Esophagus (tissue), 2 donors: ENCODE results near the gene NETO1. TPM values are rescaled to one million over a fixed set of nuclear protein-coding genes. Genes with fewer than 3 reads are reported as not detected.

Experiments
- H3K27ac ChIP-seq, 2 donors: one replicate each; pipeline ENCODE4 v1.5.1; 2013; ENCODE audit warnings: low read depth in 2 of 2, mild to moderate bottlenecking in 2 of 2, inconsistent platforms in 1 of 2, low read length in 1 of 2, moderate library complexity in 1 of 2
- H3K27me3 ChIP-seq, 2 donors: one replicate each; pipeline ENCODE4 v1.6.1; 2013; ENCODE audit warnings: low read length in 2 of 2, control low read depth in 1 of 2, mild to moderate bottlenecking in 1 of 2; ENCODE audit not compliant: insufficient read depth in 2 of 2, control insufficient read depth in 1 of 2
- H3K36me3 ChIP-seq, 2 donors: one replicate each; pipeline ENCODE4 v1.6.1; 2013; ENCODE audit warnings: low read length in 1 of 2; ENCODE audit not compliant: control insufficient read depth in 2 of 2, insufficient read depth in 2 of 2
- H3K4me1 ChIP-seq, 2 donors: one replicate each; pipeline ENCODE4 v1.6.1; 2013; ENCODE audit warnings: low read length in 1 of 2; ENCODE audit not compliant: control insufficient read depth in 2 of 2, insufficient read depth in 2 of 2
- H3K4me3 ChIP-seq, 2 donors: one replicate each; pipeline ENCODE4 v1.5.1; 2013; ENCODE audit warnings: low read length in 2 of 2, mild to moderate bottlenecking in 2 of 2, low read depth in 1 of 2, moderate library complexity in 1 of 2
- H3K9me3 ChIP-seq, 2 donors: one replicate each; pipeline ENCODE4 v1.6.1; 2013; ENCODE audit warnings: mild to moderate bottlenecking in 2 of 2, low read depth in 1 of 2, low read length in 1 of 2, moderate library complexity in 1 of 2; ENCODE audit not compliant: control insufficient read depth in 2 of 2, insufficient read depth in 1 of 2
- WGBS, 2 donors: extraction: QIAGEN DNeasy Blood & Tissue Kit; methylation state at CpG; one replicate each; pipeline ENCODE4 v1.1.7; 2013; 5-methylcytosine and 5-hydroxymethylcytosine counted together
- polyA plus RNA-seq, 2 donors: library from polyadenylated mRNA; stranded (reverse); fragments of 200-250 nt; gene quantifications; one replicate each; pipeline ENCODE4 v1.2.3, GENCODE V29; 2013
- donor health status: healthy with polysubstance abuse.
- donor health status: Bipolar disorder and iron deficiency.

NETO1 gene
- polyA plus RNA-seq, 2 donors = not detected

DNA sequence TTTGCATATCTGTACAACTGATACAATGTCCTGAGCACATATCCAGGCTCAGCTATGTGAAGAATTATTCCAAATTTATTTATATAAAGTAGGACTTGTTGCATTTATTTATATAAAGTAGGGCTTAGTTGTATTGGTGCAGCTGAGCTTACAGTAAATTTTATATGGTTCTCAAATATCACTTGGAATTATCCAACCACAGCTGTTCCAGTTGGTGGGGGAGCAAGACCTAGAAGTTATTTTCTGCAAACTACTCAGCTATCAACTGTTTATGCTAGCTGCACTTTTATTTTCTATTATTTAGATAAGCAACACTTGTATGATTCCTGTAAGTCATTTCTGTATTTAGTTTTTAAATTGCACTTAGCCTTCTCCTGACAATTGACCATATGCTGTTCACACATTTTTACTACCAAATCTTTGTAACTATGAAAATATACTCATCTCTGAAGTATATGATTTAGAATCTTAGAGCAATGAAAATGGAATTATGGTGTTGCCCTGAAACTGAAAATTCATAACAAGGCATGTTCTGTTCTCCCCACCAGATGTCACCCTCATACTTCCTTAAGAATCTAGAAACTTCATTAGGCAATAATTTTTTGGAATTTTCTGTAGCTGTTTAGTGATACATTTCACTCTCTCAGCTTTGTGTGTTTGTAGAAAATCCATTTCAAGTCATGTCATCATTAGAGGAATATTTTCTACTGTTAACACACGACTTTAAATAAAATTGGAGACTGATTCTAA lies 166.7 kb downstream of the NETO1 start:
- 5 to 12% methylated on average over 1 of the region's 1 CpG for WGBS, 2 donors
- Histone ChIP-seq H3K4me3 (no peak overlapping the region), H3K27ac (no peak overlapping the region)

DNA sequence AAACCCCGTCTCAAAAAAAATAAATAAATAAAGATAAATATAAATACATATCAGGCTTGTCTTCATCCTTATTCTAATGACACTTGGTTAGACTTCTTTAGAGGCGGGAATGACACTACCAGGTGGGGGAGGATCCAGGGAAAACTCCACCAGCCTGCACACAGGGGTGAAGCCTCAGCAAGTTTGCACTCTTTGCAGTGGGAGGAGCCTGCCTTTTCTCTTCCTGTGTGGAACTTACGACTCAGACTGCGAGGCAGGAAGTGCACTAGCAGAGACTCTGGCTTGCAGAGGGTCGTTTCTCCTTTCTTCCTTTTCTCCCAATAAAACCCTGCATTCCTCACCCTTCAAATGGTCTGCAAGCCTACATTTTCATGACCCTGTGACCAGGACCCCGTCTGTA lies 170.1 kb downstream of the NETO1 start:
- Histone ChIP-seq H3K36me3 (no peaks in the 10 kb centered on the region), H3K27ac (no peak overlapping the region), H3K4me3 (no peak overlapping the region), H3K9me3 (no peaks in the 10 kb centered on the region), H3K27me3 (no peaks in the 10 kb centered on the region), H3K4me1 (peaks cover 0 to under 1% of the 10 kb centered on the region in 2 donors)
- WGBS, 2 donors = 61 to 62% methylated on average over 6 of the region's 6 CpGs

More for the DNA sequence above, 166.7 kb downstream of the NETO1 start:
- Histone ChIP-seq H3K9me3 (peaks cover 0 to 2% of the 10 kb centered on the region in 2 donors), H3K4me1 (no peaks in the 10 kb centered on the region), H3K36me3 (no peaks in the 10 kb centered on the region), H3K27me3 (no peaks in the 10 kb centered on the region)

DNA sequence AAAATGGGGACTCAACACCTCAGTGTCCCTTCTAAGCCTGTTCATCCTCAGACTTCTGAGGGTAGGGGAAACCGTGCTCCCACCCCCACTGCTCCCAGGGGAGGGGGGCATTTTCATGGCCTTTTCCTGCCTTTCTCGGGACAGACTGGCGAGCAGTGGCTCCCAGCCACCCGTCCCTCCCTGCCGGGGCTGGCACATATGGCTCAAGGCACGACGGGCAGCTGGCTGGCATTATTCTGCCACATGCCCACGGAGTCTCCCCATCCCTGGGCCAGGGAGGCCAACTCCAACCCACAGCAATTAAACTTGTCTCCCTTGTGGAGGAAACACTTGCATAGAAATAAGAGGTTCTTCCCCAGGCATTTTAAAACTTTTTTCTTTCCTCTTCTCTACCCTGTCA lies 175.2 kb downstream of the NETO1 start:
- Histone ChIP-seq H3K27ac (no peak overlapping the region), H3K27me3 (no peaks in the 10 kb centered on the region), H3K9me3 (no peaks in the 10 kb centered on the region), H3K4me3 (no peak overlapping the region), H3K4me1 (peaks cover 0 to 3% of the 10 kb centered on the region in 2 donors), H3K36me3 (no peaks in the 10 kb centered on the region)
- 17 to 21% methylated on average over 8 of the region's 8 CpGs for WGBS, 2 donors
